Nasal cavity respiratory epithelium epithelial cell of viscerocranial mucosa (primary cell): ENCODE measurements around the gene OR52M1. TPM values are rescaled to one million over a fixed set of nuclear protein-coding genes. Genes with fewer than 3 reads are reported as not detected.

Experiments
- total RNA-seq: library from RNA; depleted of rRNA; stranded (reverse); fragments of >200 nt; gene quantifications from 2 replicates; pipeline ENCODE4 v1.2.3, GENCODE V29; 2014

The OR52M1 gene
- total RNA-seq = not detected in 2 replicates

GRCh38 chr11:4544891-4545290, at the start of gene OR52M1:
OR52M1 (plus strand) TSS chr11:4545191; CDS start chr11:4545191, 0 bp downstream.

DNA sequence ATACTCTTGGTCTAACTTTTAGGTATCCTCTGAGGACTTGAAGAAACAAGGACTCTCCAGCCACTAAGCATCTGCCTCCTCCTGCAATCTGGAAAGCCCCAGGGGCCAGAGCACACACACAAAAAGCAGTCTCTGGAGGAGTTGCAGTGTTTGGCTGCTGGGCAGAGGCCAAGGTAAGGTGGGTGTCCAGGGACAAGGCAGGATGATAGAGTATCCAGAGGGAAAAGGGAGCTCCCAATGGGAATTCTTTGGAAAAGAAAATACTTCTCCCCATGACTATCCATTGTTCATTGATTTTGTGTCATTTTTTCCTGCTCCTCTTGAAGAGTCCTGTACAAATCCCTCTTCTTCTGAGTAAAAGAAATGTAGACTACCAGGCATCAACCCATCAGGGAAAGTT, 36.5 kb downstream of the OR52M1 start, which contains the start of gene OR52I2:
Gene OR52I2 (plus strand): TSS at position 301 of the 400 bp plus-strand sequence.

GRCh38 chr11:4593739-4594138, 48.7 kb downstream of the OR52M1 start, which contains the start of gene OR52I1:
OR52I1 (plus strand) TSS chr11:4594039; CDS start chr11:4594039, 0 bp downstream.

Other genes with a start within 250 kb of the OR52M1 start
- gene OR52B4, start 176.8 kb upstream of the OR52M1 start, total RNA-seq = not detected in 2 replicates
- gene TRIM21, start 151.5 kb upstream of the OR52M1 start, total RNA-seq = 10.3 and 15.9 TPM in 2 replicates
- not detected in 2 replicates for gene OR52K2, start 95.9 kb upstream of the OR52M1 start, total RNA-seq
- not detected in 2 replicates for gene OR52K1, start 62.5 kb upstream of the OR52M1 start, total RNA-seq
- not detected in 2 replicates for gene OR52I2, start 36.6 kb downstream of the OR52M1 start, total RNA-seq
- not detected in 2 replicates for gene OR52I1, start 48.8 kb downstream of the OR52M1 start, total RNA-seq
- 6.2 and 14.0 TPM in 2 replicates for gene TRIM68, start 63.0 kb downstream of the OR52M1 start, total RNA-seq
- not detected in 2 replicates for gene OR51D1, start 92.3 kb downstream of the OR52M1 start, total RNA-seq
- gene OR51E1, start 98.8 kb downstream of the OR52M1 start, total RNA-seq = not detected in 2 replicates
- gene OR51E2, start 152.7 kb downstream of the OR52M1 start, total RNA-seq = not detected in 2 replicates
- gene MMP26, start 159.6 kb downstream of the OR52M1 start, total RNA-seq = not detected in 2 replicates
- gene OR51F1, start 224.7 kb downstream of the OR52M1 start, total RNA-seq = not detected in 2 replicates